A673 (cell line): ENCODE measurements around the gene SLC16A8.

Experiments used
- CTCF ChIP-seq: fragments of 300-800, 200-600 bp; sonication (generic); conservative IDR thresholded peaks from 2 replicates; pipeline ENCODE4 v1.5.1; 2017; ENCODE audit warnings: low read depth, mild to moderate bottlenecking, antibody characterized with exemption, low read length, moderate library complexity, mixed read lengths
- EZH2 ChIP-seq: fragments of 200-600 bp; sonication (generic); IDR thresholded peaks from 2 replicates; pipeline ENCODE4 v1.6.1; 2017; ENCODE audit warnings: borderline replicate concordance, low read depth, mild to moderate bottlenecking, mixed read lengths, antibody characterized with exemption, low read length; ENCODE audit not compliant: poor library complexity, severe bottlenecking

GRCh38 chr22:38029370-38029769 is 54.6 kb downstream of the SLC16A8 start:
- no peak for TF ChIP-seq EZH2
- no peak for TF ChIP-seq CTCF
